ACC112 (cell line): ENCODE results near the gene RBM19.

Experiments
- H2AFZ ChIP-seq: fragments of 200-600 bp; sonication (generic); one replicate; pipeline ENCODE4 v1.6.0; 2017; ENCODE audit warnings: antibody characterized with exemption, low read length; ENCODE audit not compliant: unreplicated experiment
- H3K27ac ChIP-seq: fragments of 200-600 bp; sonication (generic); 2 replicates; pipeline ENCODE4 v1.5.1; 2014; ENCODE audit warnings: low read depth, mild to moderate bottlenecking, antibody characterized with exemption, low read length, moderate library complexity
- H3K27me3 ChIP-seq: fragments of 200-600 bp; sonication (generic); 2 replicates; pipeline ENCODE4 v1.6.1; 2014; ENCODE audit warnings: mild to moderate bottlenecking, antibody characterized with exemption, low read length, moderate library complexity, mixed read lengths; ENCODE audit not compliant: insufficient read depth
- H3K36me3 ChIP-seq: fragments of 200-600 bp; sonication (generic); 2 replicates; pipeline ENCODE4 v1.6.1; 2016; ENCODE audit warnings: mild to moderate bottlenecking, antibody characterized with exemption, low read length, moderate library complexity, mixed read lengths; ENCODE audit not compliant: insufficient read depth
- H3K4me1 ChIP-seq: fragments of 200-600 bp; sonication (generic); one replicate; pipeline ENCODE4 v1.6.1; 2016; ENCODE audit warnings: low read length, mixed read lengths; ENCODE audit not compliant: insufficient read depth, unreplicated experiment, control insufficient read depth
- H3K4me3 ChIP-seq: fragments of 200-600 bp; sonication (generic); 2 replicates; pipeline ENCODE4 v1.5.1; 2014; ENCODE audit warnings: mild to moderate bottlenecking, low read depth, low read length
- H3K79me2 ChIP-seq: fragments of 200-600 bp; sonication (generic); one replicate; pipeline ENCODE4 v1.6.0; 2016; ENCODE audit warnings: low read length; ENCODE audit not compliant: control insufficient read depth, unreplicated experiment, insufficient read depth

RBM19 gene

GRCh38 chr12:113802966-113803758, 163.0 kb downstream of the RBM19 start:
- Histone ChIP-seq H3K4me1 (no peaks in the 10 kb centered on the region), H3K27me3 (no peaks in the 10 kb centered on the region; the same call in 1 of the 2 replicates), H3K4me3 (no peak overlapping the region), H3K36me3 (no peaks in the 10 kb centered on the region), H3K27ac (no peak overlapping the region), H2AFZ (no peak overlapping the region), H3K79me2 (no peaks in the 10 kb centered on the region)

- Histone ChIP-seq H3K27ac (no peak overlapping the region), H2AFZ (no peak overlapping the region), H3K4me1 (no peaks in the 10 kb centered on the region), H3K36me3 (no peaks in the 10 kb centered on the region), H3K4me3 (no peak overlapping the region), H3K27me3 (no peaks in the 10 kb centered on the region; the same call in 1 of the 2 replicates), H3K79me2 (no peaks in the 10 kb centered on the region)
Measured at GRCh38 chr12:113802000-113802749, 163.9 kb downstream of the RBM19 start.

- no peak overlapping the region for H3K4me3 ChIP-seq
- H3K27ac ChIP-seq, result no peak overlapping the region
- peaks cover 16% of the 10 kb centered on the region for H3K27me3 ChIP-seq
- H2AFZ ChIP-seq, result no peak overlapping the region
- no peaks in the 10 kb centered on the region for H3K79me2 ChIP-seq
- H3K4me1 ChIP-seq, result no peaks in the 10 kb centered on the region
- H3K36me3 ChIP-seq, result no peaks in the 10 kb centered on the region
Measured at GRCh38 chr12:113800201-113800600, 165.9 kb downstream of the RBM19 start.

GRCh38 chr12:113798552-113798951, 167.6 kb downstream of the RBM19 start:
- H3K4me3 ChIP-seq, result no peak overlapping the region
- no peak overlapping the region for H3K27ac ChIP-seq
- H2AFZ ChIP-seq, result no peak overlapping the region
- no peaks in the 10 kb centered on the region for H3K79me2 ChIP-seq
- H3K4me1 ChIP-seq, result no peaks in the 10 kb centered on the region
- peaks cover 30% of the 10 kb centered on the region for H3K27me3 ChIP-seq
- H3K36me3 ChIP-seq, result no peaks in the 10 kb centered on the region

- Histone ChIP-seq H2AFZ (no peak overlapping the region), H3K27ac (no peak overlapping the region), H3K4me3 (no peak overlapping the region), H3K4me1 (no peaks in the 10 kb centered on the region), H3K36me3 (no peaks in the 10 kb centered on the region), H3K79me2 (no peaks in the 10 kb centered on the region), H3K27me3 (peaks cover 40% of the 10 kb centered on the region)
Measured at GRCh38 chr12:113797535-113797868, 168.6 kb downstream of the RBM19 start.

- Histone ChIP-seq H3K36me3 (no peaks in the 10 kb centered on the region), H3K27me3 (peaks cover 43% of the 10 kb centered on the region), H3K4me3 (no peak overlapping the region), H2AFZ (no peak overlapping the region), H3K27ac (no peak overlapping the region), H3K4me1 (no peaks in the 10 kb centered on the region), H3K79me2 (no peaks in the 10 kb centered on the region)
Measured at GRCh38 chr12:113796852-113797534, 169.1 kb downstream of the RBM19 start.

GRCh38 chr12:113796066-113796827, 169.9 kb downstream of the RBM19 start:
- peaks cover 46% of the 10 kb centered on the region for H3K27me3 ChIP-seq
- no peak overlapping the region for H3K4me3 ChIP-seq
- no peaks in the 10 kb centered on the region for H3K36me3 ChIP-seq
- H3K27ac ChIP-seq, result no peak overlapping the region
- H3K4me1 ChIP-seq, result no peaks in the 10 kb centered on the region
- H2AFZ ChIP-seq, result no peak overlapping the region
- no peaks in the 10 kb centered on the region for H3K79me2 ChIP-seq

GRCh38 chr12:113795445-113795844, 170.7 kb downstream of the RBM19 start:
- H3K4me1 ChIP-seq, result no peaks in the 10 kb centered on the region
- H3K4me3 ChIP-seq, result no peak overlapping the region
- H2AFZ ChIP-seq, result no peak overlapping the region

GRCh38 chr12:113794774-113795173, 171.4 kb downstream of the RBM19 start:
- Histone ChIP-seq H3K27ac (no peak overlapping the region), H3K36me3 (no peaks in the 10 kb centered on the region), H2AFZ (no peak overlapping the region), H3K79me2 (no peaks in the 10 kb centered on the region), H3K27me3 (peaks cover 60% of the 10 kb centered on the region), H3K4me1 (no peaks in the 10 kb centered on the region), H3K4me3 (no peak overlapping the region)

More at GRCh38 chr12:113795445-113795844, 170.7 kb downstream of the RBM19 start:
- H3K27ac ChIP-seq, result no peak overlapping the region
- no peaks in the 10 kb centered on the region for H3K79me2 ChIP-seq
- peaks cover 54% of the 10 kb centered on the region for H3K27me3 ChIP-seq
- H3K36me3 ChIP-seq, result no peaks in the 10 kb centered on the region

GRCh38 chr12:113793250-113793649, 172.9 kb downstream of the RBM19 start:
- Histone ChIP-seq H3K27me3 (peaks cover 60% of the 10 kb centered on the region), H2AFZ (no peak overlapping the region), H3K36me3 (no peaks in the 10 kb centered on the region), H3K4me3 (no peak overlapping the region), H3K79me2 (no peaks in the 10 kb centered on the region), H3K4me1 (peaks cover 4% of the 10 kb centered on the region), H3K27ac (no peak overlapping the region)
